ENCODE data around the gene SLC7A1.

The SLC7A1 gene

DNA sequence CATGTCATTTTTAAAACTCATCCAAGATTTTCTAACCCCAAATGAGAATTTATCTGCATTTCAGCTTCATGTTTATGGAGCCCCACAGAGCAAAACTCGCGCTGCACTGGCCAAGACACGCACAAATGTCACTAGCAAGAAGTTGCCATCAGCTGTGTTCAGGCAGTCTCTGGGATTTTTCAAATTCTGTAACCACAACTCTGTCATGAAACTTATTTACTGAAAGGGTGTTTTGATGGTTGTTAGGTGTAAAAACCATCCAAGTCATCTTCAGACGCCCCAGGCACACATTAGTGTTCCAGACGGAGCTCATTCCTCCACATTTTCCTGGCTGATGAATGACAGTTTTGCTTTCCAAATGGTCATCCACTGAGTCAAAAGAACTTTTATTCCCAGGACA lies 63.4 kb downstream of the SLC7A1 start:
- no peak overlapping the region for H3K4me2 ChIP-seq (ENCODE audit: low read length)
- no peak overlapping the region for H3K27ac ChIP-seq (ENCODE audit: low read depth, low read length)
- TF ChIP-seq, protein P1, sequence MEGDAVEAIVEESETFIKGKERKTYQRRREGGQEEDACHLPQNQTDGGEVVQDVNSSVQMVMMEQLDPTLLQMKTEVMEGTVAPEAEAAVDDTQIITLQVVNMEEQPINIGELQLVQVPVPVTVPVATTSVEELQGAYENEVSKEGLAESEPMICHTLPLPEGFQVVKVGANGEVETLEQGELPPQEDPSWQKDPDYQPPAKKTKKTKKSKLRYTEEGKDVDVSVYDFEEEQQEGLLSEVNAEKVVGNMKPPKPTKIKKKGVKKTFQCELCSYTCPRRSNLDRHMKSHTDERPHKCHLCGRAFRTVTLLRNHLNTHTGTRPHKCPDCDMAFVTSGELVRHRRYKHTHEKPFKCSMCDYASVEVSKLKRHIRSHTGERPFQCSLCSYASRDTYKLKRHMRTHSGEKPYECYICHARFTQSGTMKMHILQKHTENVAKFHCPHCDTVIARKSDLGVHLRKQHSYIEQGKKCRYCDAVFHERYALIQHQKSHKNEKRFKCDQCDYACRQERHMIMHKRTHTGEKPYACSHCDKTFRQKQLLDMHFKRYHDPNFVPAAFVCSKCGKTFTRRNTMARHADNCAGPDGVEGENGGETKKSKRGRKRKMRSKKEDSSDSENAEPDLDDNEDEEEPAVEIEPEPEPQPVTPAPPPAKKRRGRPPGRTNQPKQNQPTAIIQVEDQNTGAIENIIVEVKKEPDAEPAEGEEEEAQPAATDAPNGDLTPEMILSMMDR (IDR thresholded peaks at IDR 0.05; ENCODE audit: low read depth, low read length, poor library complexity, severe bottlenecking): no peak
- TF ChIP-seq EZH2phosphoT487 (IDR thresholded peaks at IDR 0.05; ENCODE audit: borderline replicate concordance, low read length): no peak
- no peaks in the 10 kb centered on the region for H3K27me3 ChIP-seq (ENCODE audit: control insufficient read depth, low read length)
- peaks cover 4% of the 10 kb centered on the region; the same call in 1 of the 2 replicates for H4K20me1 ChIP-seq (ENCODE audit: control insufficient read depth, insufficient read depth, low read depth, low read length)
- H3K9me2 ChIP-seq (replicated peaks; ENCODE audit: control insufficient read depth, low read length): no peaks in the 10 kb centered on the region
- H3K36me3 ChIP-seq (ENCODE audit: control insufficient read depth, low read length): peaks cover 94% of the 10 kb centered on the region
- no peaks in the 10 kb centered on the region for H3K9me3 ChIP-seq (ENCODE audit: control insufficient read depth, insufficient read depth, low read length)
- H3F3A ChIP-seq (ENCODE audit: control insufficient read depth, insufficient read depth): no peaks in the 10 kb centered on the region
- H3K4me3 ChIP-seq (ENCODE audit: low read length): no peak overlapping the region
- peaks cover 17% of the 10 kb centered on the region for H3K79me2 ChIP-seq (ENCODE audit: control insufficient read depth, low read length)
- H3K4me1 ChIP-seq (ENCODE audit: control insufficient read depth, low read length): no peaks in the 10 kb centered on the region

DNA sequence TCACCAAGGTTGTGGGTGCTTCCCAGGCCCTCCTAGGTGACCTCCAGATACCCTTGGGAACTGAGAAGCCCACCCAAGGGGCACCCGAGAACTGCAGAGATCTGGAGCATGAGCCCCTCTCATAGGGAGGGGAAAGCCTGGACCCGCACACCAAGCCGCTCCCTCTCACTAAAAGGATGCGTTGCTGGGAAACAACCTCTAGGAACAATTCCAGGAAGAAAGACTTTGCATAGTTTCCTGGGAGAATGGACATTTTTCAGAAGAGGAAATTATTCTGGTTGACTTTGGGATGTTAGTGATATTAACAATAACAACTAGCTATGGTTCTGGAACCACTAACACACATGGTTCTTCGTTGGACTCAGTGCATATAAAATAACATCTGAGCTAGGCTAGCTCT lies 64.6 kb downstream of the SLC7A1 start:
- Histone ChIP-seq H3K27me3 (ENCODE audit: control insufficient read depth, low read length) (no peaks in the 10 kb centered on the region), H3K27ac (ENCODE audit: low read depth, low read length) (no peak overlapping the region), H3K79me2 (ENCODE audit: control insufficient read depth, low read length) (peaks cover 6% of the 10 kb centered on the region), H4K20me1 (ENCODE audit: control insufficient read depth, insufficient read depth, low read depth, low read length) (peaks cover 4% of the 10 kb centered on the region; the same call in 1 of the 2 replicates), H3F3A (ENCODE audit: control insufficient read depth, insufficient read depth) (no peaks in the 10 kb centered on the region), H3K9me3 (ENCODE audit: control insufficient read depth, insufficient read depth, low read length) (no peaks in the 10 kb centered on the region), H3K9me2 (replicated peaks; ENCODE audit: control insufficient read depth, low read length) (no peaks in the 10 kb centered on the region), H3K4me3 (ENCODE audit: low read length) (no peak overlapping the region), H3K4me1 (ENCODE audit: control insufficient read depth, low read length) (no peaks in the 10 kb centered on the region), H3K36me3 (ENCODE audit: control insufficient read depth, low read length) (peaks cover 91% of the 10 kb centered on the region), H3K4me2 (ENCODE audit: low read length) (no peak overlapping the region)
- TF ChIP-seq, protein P1 (IDR thresholded peaks at IDR 0.05; ENCODE audit: low read depth, low read length, poor library complexity, severe bottlenecking): no peak
- TF ChIP-seq EZH2phosphoT487 (IDR thresholded peaks at IDR 0.05; ENCODE audit: borderline replicate concordance, low read length): no peak

DNA sequence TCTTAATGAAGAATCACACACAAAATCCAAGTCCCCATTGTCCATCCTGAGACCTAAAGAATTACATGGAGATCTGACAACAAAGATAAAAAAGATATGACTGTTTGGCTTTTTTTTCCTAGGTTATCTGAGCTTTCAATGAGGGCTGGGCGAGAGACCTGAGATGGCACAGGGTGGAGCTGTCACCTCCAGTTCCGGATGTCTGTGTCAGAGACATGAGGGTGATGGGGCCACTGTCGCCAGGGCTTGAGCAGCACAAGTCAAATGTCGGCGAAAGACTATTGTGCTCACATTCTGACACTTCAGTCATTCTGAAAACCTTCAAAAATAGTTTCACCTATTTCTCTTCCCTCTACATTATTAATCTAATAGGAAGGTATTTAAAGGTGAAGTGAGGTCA lies 65.7 kb downstream of the SLC7A1 start:
- H3K27me3 ChIP-seq (ENCODE audit: control insufficient read depth, low read length): no peaks in the 10 kb centered on the region
- H3K9me2 ChIP-seq (replicated peaks; ENCODE audit: control insufficient read depth, low read length): no peaks in the 10 kb centered on the region
- H3K4me3 ChIP-seq (ENCODE audit: low read length): no peak overlapping the region
- peaks cover 92% of the 10 kb centered on the region for H3K36me3 ChIP-seq (ENCODE audit: control insufficient read depth, low read length)
- H3K4me1 ChIP-seq (ENCODE audit: control insufficient read depth, low read length): no peaks in the 10 kb centered on the region
- H3F3A ChIP-seq (ENCODE audit: control insufficient read depth, insufficient read depth): no peaks in the 10 kb centered on the region
- H3K27ac ChIP-seq (ENCODE audit: low read depth, low read length): no peak overlapping the region
- peaks cover 4% of the 10 kb centered on the region; the same call in 1 of the 2 replicates for H4K20me1 ChIP-seq (ENCODE audit: control insufficient read depth, insufficient read depth, low read depth, low read length)
- H3K79me2 ChIP-seq (ENCODE audit: control insufficient read depth, low read length): 0 out of 2 replicates have a peak, but pooled peaks cover 3% of the 10 kb centered on the region
- no peak overlapping the region for H3K4me2 ChIP-seq (ENCODE audit: low read length)
- no peak for TF ChIP-seq EZH2phosphoT487 (IDR thresholded peaks at IDR 0.05; ENCODE audit: borderline replicate concordance, low read length)
- TF ChIP-seq, protein P1 (IDR thresholded peaks at IDR 0.05; ENCODE audit: low read depth, low read length, poor library complexity, severe bottlenecking): no peak
- no peaks in the 10 kb centered on the region for H3K9me3 ChIP-seq (ENCODE audit: control insufficient read depth, insufficient read depth, low read length)

All from DOHH2 (cell line).